ENCODE results near the gene GPC5.

DNA sequence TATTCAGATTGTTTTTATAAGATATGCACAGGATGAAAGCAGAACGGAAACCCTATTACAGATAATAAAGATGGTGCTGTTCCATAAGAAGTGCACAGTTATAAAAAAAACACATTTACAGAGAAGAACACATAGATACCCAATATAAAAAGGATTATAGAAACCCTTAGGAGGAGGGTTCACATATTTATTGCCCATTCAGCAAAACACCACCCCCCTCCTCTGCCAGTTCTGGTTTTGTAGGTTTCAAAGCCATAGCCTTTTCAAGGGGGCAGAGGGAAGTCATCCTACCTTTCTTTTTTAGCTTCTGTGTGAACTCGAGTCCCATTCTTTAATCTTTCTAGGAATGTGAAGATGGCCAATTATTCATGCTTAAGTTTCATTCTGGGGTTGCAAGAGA is 511.2 kb downstream of the GPC5 start:
- TF ChIP-seq, protein P1, sequence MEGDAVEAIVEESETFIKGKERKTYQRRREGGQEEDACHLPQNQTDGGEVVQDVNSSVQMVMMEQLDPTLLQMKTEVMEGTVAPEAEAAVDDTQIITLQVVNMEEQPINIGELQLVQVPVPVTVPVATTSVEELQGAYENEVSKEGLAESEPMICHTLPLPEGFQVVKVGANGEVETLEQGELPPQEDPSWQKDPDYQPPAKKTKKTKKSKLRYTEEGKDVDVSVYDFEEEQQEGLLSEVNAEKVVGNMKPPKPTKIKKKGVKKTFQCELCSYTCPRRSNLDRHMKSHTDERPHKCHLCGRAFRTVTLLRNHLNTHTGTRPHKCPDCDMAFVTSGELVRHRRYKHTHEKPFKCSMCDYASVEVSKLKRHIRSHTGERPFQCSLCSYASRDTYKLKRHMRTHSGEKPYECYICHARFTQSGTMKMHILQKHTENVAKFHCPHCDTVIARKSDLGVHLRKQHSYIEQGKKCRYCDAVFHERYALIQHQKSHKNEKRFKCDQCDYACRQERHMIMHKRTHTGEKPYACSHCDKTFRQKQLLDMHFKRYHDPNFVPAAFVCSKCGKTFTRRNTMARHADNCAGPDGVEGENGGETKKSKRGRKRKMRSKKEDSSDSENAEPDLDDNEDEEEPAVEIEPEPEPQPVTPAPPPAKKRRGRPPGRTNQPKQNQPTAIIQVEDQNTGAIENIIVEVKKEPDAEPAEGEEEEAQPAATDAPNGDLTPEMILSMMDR (IDR thresholded peaks at IDR 0.05), result no peak
- TF ChIP-seq POLR2A (IDR thresholded peaks at IDR 0.05), result no peak

Data from testis (tissue), 2 donors.